B cell (primary cell): ENCODE data around the gene AFTPH. TPM values are rescaled to one million over a fixed set of nuclear protein-coding genes. Genes with fewer than 3 reads are reported as not detected.
A peak's percentile ranks its signal among the peaks of the same experiment; 100 is the strongest.

ENCODE experiments used
- ATAC-seq: fragments of 200-7000 bp; cut with Tn5 transposase; one replicate; pipeline ENCODE4 v1.10.0; 2021; ENCODE audit warnings: low read depth, mild to moderate bottlenecking, moderate number of reproducible peaks, moderate library complexity
- CTCF ChIA-PET: fragments of 350-600 bp; sonication (Branson Sonifier 250); formaldehyde crosslinking; loops from one replicate; lab custom pipeline; 2021; ENCODE audit warnings: antibody characterized with exemption, inconsistent platforms; lab: Charles Lee
- POLR2A ChIA-PET: fragments of 350-600 bp; sonication (Branson Sonifier 250); formaldehyde crosslinking; loops from one replicate; lab custom pipeline; 2021; ENCODE audit warnings: antibody characterized with exemption; lab: Charles Lee
- DNase-seq: peaks from one replicate; pipeline ENCODE4 v3.0.0; 2013
- H2AFZ ChIP-seq: 2 replicates; pipeline ENCODE4 v1.6.1; 2012; ENCODE audit warnings: mild to moderate bottlenecking, low read depth, low read length; ENCODE audit not compliant: insufficient read depth, poor library complexity, severe bottlenecking
- H3K27ac ChIP-seq, 2 donors: 1 replicate in 1 of 2; 2 replicates in 1 of 2; pipeline ENCODE4 v1.5.1; 2012 to 2013; ENCODE audit warnings: low read length in 2 of 2, mild to moderate bottlenecking in 2 of 2, moderate library complexity in 1 of 2
- H3K27me3 ChIP-seq, 4 experiments: fragments of 200-600 bp in 1 of 4; sonication (generic) in 1 of 4; replicated peaks in 1 of 4; 1 replicate in 2 of 4; 2 replicates in 2 of 4; pipeline versions ENCODE4 v1.6.1 to v1.7.0; 2013 to 2016; ENCODE audit warnings: low read length in 3 of 4, mild to moderate bottlenecking in 2 of 4, mixed read lengths in 1 of 4, moderate library complexity in 1 of 4; ENCODE audit not compliant: insufficient read depth in 4 of 4, control insufficient read depth in 3 of 4; ENCODE audit errors: control extremely low read depth in 1 of 4
- H3K36me3 ChIP-seq, 2 experiments: replicated peaks in 1 of 2; 1 replicate in 1 of 2; 2 replicates in 1 of 2; pipeline versions ENCODE4 v1.6.1 to v1.7.1; 2013; ENCODE audit warnings: low read length in 1 of 2; ENCODE audit not compliant: insufficient read depth in 2 of 2, control insufficient read depth in 1 of 2; ENCODE audit errors: control extremely low read depth in 1 of 2, extremely low read depth in 1 of 2
- H3K4me1 ChIP-seq, 2 donors: fragments of 200-600 bp in 1 of 2; sonication (generic) in 1 of 2; 1 replicate in 1 of 2; 2 replicates in 1 of 2; pipeline versions ENCODE4 v1.5.1 to v1.6.1; 2013 to 2017; ENCODE audit warnings: low read length in 2 of 2; ENCODE audit not compliant: control insufficient read depth in 2 of 2, insufficient read depth in 2 of 2
- H3K4me2 ChIP-seq: replicated peaks from 2 replicates; pipeline ENCODE3; 2012; ENCODE audit warnings: mild to moderate bottlenecking, low read depth, low read length; ENCODE audit not compliant: poor library complexity, severe bottlenecking
- H3K4me3 ChIP-seq, 5 experiments: fragments of 200-600 bp in 1 of 5; sonication (generic) in 1 of 5; 1 replicate in 3 of 5; 2 replicates in 2 of 5; pipeline versions ENCODE4 v1.5.1 to v1.7.0; 2011 to 2016; ENCODE audit warnings: low read length in 4 of 5, mild to moderate bottlenecking in 4 of 5, low read depth in 2 of 5, control low read depth in 1 of 5, moderate library complexity in 1 of 5; ENCODE audit not compliant: insufficient read depth in 1 of 5; ENCODE audit errors: control extremely low read depth in 1 of 5, extremely low read depth in 1 of 5
- H3K79me2 ChIP-seq: fragments of 200-600 bp; sonication (generic); one replicate; pipeline ENCODE4 v1.6.0; 2016; ENCODE audit warnings: low read length; ENCODE audit not compliant: control insufficient read depth, insufficient read depth
- H3K9ac ChIP-seq: fragments of 200-600 bp; sonication (generic); 2 replicates; pipeline ENCODE4 v1.6.1; 2017; ENCODE audit warnings: mild to moderate bottlenecking, low read length, moderate library complexity
- H3K9me3 ChIP-seq, 3 donors: one replicate each; pipeline versions ENCODE4 v1.6.1 to v1.7.1; 2013; ENCODE audit warnings: low read length in 2 of 3; ENCODE audit not compliant: control insufficient read depth in 2 of 3, insufficient read depth in 1 of 3; ENCODE audit errors: control extremely low read depth in 1 of 3
- H4K20me1 ChIP-seq: 2 replicates; pipeline ENCODE4 v1.6.0; 2012; ENCODE audit warnings: mild to moderate bottlenecking, low read length; ENCODE audit not compliant: insufficient read depth, control insufficient read depth, poor library complexity, severe bottlenecking
- H3K27ac Mint-ChIP-seq: one replicate; pipeline ENCODE4 v1.8.0; 2021; ENCODE audit warnings: mixed read lengths
- H3K27me3 Mint-ChIP-seq: one replicate; pipeline ENCODE4 v1.8.0; 2021; ENCODE audit warnings: mixed read lengths
- H3K4me1 Mint-ChIP-seq: one replicate; pipeline ENCODE4 v1.8.0; 2021; ENCODE audit warnings: mixed read lengths
- H3K4me3 Mint-ChIP-seq: one replicate; pipeline ENCODE4 v1.8.0; 2021; ENCODE audit warnings: mixed read lengths
- H3K9me3 Mint-ChIP-seq: one replicate; pipeline ENCODE4 v1.8.0; 2022; ENCODE audit warnings: mixed read lengths; ENCODE audit not compliant: insufficient read depth
- CTCF ChIP-seq: fragments of 200-600 bp; IDR thresholded peaks from one replicate; pipeline ENCODE4 v1.8.0; 2022; ENCODE audit warnings: antibody characterized with exemption, mild to moderate bottlenecking
- EZH2 ChIP-seq: IDR thresholded peaks from 2 replicates; pipeline ENCODE4 v1.6.1; 2012; ENCODE audit warnings: borderline replicate concordance, low read depth, mild to moderate bottlenecking, moderate library complexity, low read length; ENCODE audit not compliant: insufficient read depth, poor library complexity, severe bottlenecking
- WGBS: methylation state at CpG from one replicate; pipeline ENCODE4 v1.1.5; 2013; ENCODE audit warnings: missing lambda C conversion rate; ENCODE audit not compliant: insufficient coverage; 5-methylcytosine and 5-hydroxymethylcytosine counted together
- intact Hi-C: fragments of 100-400 bp; cut with micrococcal nuclease; formaldehyde crosslinking; loops from one replicate; pipeline ENCODE4 v1.10.0; 2022
- polyA minus RNA-seq: library from RNA; depleted of rRNA, polyadenylated mRNA; stranded (reverse); fragments of >200 nt; gene quantifications from 2 replicates; pipeline ENCODE4 v1.2.3, GENCODE V29; 2012
- polyA plus RNA-seq: library from polyadenylated mRNA; depleted of rRNA; stranded (reverse); fragments of >200 nt; gene quantifications from 2 replicates; pipeline ENCODE4 v1.2.3, GENCODE V29; 2012
- total RNA-seq, 2 donors: library from RNA; stranded (reverse); fragments of 120-200 nt in 1 of 2; gene quantifications; 1 replicate in 1 of 2; 2 replicates in 1 of 2; pipeline versions ENCODE4 v1.2.3 to v1.2.4, GENCODE V29; 2013 to 2022

Gene AFTPH
- total RNA-seq, result 91.6 and 94.1 TPM in 2 replicates
- 136 TPM for total RNA-seq (2013)
- 41.7 and 45.4 TPM in 2 replicates for polyA plus RNA-seq
- polyA minus RNA-seq, result 48.4 and 49.7 TPM in 2 replicates

GRCh38 chr2:64523666-64524603 is at the start of gene AFTPH:
Gene AFTPH (plus strand): TSS chr2:64524328. CDS start chr2:64551475, 27,147 bp downstream.
- no peaks in the 10 kb centered on the region for H3K27me3 ChIP-seq
- peak within 1 kb of the TSS; percentile 96 for H3K9ac ChIP-seq
- H4K20me1 ChIP-seq, result peaks cover 34% of the 10 kb centered on the region
- H3K36me3 ChIP-seq, result peaks cover 2 to 5% of the 10 kb centered on the region in 2 experiments
- peak within 1 kb of the TSS; percentile 98 for H3K4me3 Mint-ChIP-seq
- peak within 1 kb of the TSS; percentile 100 for H3K27ac Mint-ChIP-seq
- H3K27me3 Mint-ChIP-seq, result no peaks in the 10 kb centered on the region
- H3K4me3 ChIP-seq, result peak within 1 kb of the TSS; percentile 74 to 99 (median 97)
- ATAC-seq (peak; percentile 89), DNase-seq (peak; percentile 99)
- H3K4me1 ChIP-seq, result peaks cover 34 to 36% of the 10 kb centered on the region in 2 donors
- peak within 1 kb of the TSS; percentile 78 for H2AFZ ChIP-seq
- no peaks in the 10 kb centered on the region for H3K9me3 ChIP-seq
- TF ChIP-seq EZH2 (no peak), CTCF (no peak)
- peaks cover 50% of the 10 kb centered on the region for H3K79me2 ChIP-seq
- H3K4me1 Mint-ChIP-seq, result peaks cover 45% of the 10 kb centered on the region
- ChIA-PET POLR2A (interaction anchor here (0.6 to 1.7 kb wide), 17 partner anchors 9 to 606 kb away, joined by 3 to 5 read pairs (median 3); partner anchors contain the start of genes RAB1A and SERTAD2), CTCF (interaction anchor here (0.7 to 4.9 kb wide), 41 partner anchors 9 to 606 kb away, joined by 3 to 217 read pairs (median 7); partner anchors contain the start of genes RAB1A and SERTAD2)
- intact Hi-C loops, result loop anchor here (1.0 to 2.0 kb wide), 9 partner anchors 15 to 935 kb away; partner anchors contain the start of genes CEP68, MDH1, RAB1A and WDPCP
- H3K4me2 ChIP-seq, result peak within 1 kb of the TSS; percentile 99
- H3K9me3 Mint-ChIP-seq, result no peaks in the 10 kb centered on the region
- WGBS, result under 1% methylated on average over 50 of the region's 67 CpGs
- peak within 1 kb of the TSS; percentile 92 to 97 for H3K27ac ChIP-seq
